ENCODE results near the gene EPHA3.

- TF ChIP-seq GLIS3 (CRISPR knock-in tag; IDR thresholded peaks at IDR 0.05) (no peak), BACH2 (CRISPR knock-in tag; IDR thresholded peaks at IDR 0.05; ENCODE audit: borderline replicate concordance) (no peak), CSDC2 (CRISPR knock-in tag; IDR thresholded peaks at IDR 0.05) (no peak), ZFP3 (CRISPR knock-in tag; IDR thresholded peaks at IDR 0.05) (no peak), ZFP30 (CRISPR knock-in tag; IDR thresholded peaks at IDR 0.05) (no peak), CSRNP3 (CRISPR knock-in tag; IDR thresholded peaks at IDR 0.05) (no peak), PATZ1 (CRISPR knock-in tag; IDR thresholded peaks at IDR 0.05; ENCODE audit: borderline replicate concordance) (no peak), RARB (CRISPR knock-in tag; IDR thresholded peaks at IDR 0.05) (no peak)
Observed at GRCh38 chr3:89072642-89073041, 34.8 kb upstream of the EPHA3 start.
